Raji (cell line): ENCODE data around the gene SV2A.

Experiments used
- POLR2A ChIP-seq: IDR thresholded peaks from 2 replicates; pipeline ENCODE4 v1.6.1; 2011; ENCODE audit warnings: low read depth, low read length, control low read depth; ENCODE audit not compliant: insufficient read depth

SV2A gene

DNA sequence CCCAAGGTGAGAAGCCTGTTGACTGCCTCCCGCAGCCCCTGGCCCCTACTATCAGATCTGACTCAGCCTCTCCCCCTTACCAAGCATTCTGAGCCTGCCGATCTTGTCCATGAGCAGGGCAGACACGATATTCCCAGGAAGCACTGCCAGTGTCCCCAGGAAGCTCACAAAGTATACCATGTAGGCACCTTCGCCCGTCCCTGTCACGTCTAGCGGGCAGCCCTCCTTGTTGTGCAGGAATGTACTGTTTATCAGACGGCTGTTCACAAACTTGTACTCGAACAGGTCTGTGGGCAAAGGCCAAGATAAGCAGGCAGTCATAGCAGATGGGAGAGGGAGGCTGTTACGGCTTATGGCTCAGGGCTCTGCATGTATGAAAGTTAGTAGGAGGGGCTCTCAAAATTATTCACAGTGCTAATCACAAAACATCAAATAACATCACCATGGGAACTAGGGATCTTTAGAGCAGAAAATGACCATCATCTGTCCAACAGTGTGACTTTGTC, 11.0 kb downstream of the SV2A start:
- TF ChIP-seq POLR2A, result no peak

DNA sequence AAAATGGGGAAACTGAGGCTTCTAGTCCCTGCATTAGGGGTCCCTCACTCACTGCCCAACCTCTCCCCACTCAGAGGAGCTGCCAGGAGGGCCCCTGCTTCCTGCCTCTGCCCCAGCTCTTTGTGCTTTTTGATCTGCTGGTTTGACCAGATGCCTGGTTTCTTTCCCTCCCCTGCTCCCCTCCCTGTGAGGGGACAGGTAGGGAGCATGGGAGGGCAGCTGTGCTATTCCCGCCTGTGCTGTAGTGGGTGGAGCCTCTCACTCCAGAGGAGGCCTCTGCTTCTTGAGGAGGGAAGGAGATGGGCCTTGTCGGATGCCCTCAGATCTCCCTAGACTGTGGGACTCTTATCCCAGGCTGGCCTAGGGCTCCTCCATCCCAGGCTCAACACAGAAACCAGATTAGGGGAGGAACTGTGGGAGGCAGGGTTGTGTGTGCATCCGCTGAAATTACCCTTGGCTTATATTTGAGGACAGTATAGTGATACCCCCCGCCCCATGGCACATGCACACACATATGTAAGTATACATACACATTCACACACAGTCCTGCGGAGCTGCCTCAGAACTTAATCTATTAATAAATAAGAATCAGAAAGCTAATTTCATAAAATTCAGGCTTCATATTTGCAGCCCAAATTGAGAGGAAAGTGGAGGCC, 13.7 kb downstream of the SV2A start:
- TF ChIP-seq POLR2A, result no peak

DNA sequence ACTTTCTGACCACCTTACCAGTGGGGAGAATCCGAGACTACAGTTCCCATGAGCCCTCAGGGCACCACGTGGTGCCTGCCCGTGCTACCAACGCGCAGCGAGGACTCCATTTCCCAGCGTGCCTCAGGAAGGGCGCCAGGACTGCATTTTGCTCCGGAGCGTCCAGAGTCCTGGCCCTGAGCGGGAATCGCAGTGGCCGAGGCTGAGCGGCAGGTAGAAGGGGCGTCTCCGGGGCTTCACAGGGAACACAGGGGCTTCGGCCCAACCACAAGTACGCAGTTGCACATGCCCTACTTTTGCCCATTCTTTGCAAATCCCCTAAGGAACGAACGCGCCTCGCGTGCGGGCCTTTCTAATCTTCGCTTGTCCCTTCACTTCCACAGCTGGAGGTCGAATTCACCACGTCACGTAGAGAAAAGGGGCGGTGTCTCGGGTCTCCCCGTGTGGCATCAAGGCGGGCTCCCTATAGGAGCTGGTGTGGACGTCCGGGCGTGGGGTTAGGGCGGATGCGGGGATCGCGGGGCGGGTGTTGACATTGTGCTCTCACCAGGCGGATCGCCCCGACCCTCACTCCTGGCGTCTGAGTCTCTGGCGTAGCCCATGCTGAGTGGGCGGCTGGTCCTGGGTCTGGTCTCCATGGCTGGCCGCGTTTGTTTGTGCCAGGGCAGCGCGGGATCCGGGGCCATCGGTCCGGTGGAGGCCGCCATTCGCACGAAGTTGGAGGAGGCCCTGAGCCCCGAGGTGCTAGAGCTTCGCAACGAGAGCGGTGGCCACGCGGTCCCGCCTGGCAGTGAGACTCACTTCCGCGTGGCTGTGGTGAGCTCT, 18.0 kb downstream of the SV2A start, which contains the start of gene BOLA1:
Gene BOLA1, plus strand, starts transcription at position 109 of the 825 bp plus-strand sequence. Its CDS starts 492 bp downstream, at position 601.
- TF ChIP-seq POLR2A, result peak; percentile 54

DNA sequence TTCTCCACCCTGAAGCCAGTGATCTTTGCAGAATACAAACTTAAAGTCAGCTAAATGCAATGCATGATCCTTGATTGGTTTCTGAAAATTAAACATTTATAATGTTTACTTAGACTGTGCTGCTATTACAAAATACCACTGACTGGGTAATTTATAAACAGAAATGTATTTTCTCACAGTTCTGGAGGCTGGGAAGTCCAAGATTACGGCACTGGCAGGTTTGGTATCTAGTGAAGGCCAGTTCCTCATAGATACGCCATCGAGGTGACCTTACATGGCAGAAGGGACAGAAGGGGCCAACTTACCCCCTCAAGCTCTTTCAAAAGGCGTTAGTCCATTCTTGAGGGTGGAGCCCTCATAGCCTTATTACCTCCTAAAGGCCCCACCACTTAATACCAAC, 21.1 kb downstream of the SV2A start:
- no peak for TF ChIP-seq POLR2A

DNA sequence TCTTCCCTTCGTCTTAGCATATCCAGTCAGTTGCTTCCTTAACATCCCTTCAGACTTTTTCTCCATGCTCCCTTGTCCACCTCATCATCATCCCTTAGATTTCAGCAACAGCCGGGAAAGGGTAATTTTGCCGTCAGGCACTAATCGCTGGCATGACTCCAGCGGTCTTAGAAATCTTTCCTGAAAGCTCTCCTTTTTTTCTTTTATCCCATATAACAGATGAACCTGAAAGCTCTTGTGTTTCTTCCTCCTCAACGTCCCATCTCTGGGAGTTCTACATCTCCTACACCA, 28.7 kb downstream of the SV2A start:
- no peak for TF ChIP-seq POLR2A

DNA sequence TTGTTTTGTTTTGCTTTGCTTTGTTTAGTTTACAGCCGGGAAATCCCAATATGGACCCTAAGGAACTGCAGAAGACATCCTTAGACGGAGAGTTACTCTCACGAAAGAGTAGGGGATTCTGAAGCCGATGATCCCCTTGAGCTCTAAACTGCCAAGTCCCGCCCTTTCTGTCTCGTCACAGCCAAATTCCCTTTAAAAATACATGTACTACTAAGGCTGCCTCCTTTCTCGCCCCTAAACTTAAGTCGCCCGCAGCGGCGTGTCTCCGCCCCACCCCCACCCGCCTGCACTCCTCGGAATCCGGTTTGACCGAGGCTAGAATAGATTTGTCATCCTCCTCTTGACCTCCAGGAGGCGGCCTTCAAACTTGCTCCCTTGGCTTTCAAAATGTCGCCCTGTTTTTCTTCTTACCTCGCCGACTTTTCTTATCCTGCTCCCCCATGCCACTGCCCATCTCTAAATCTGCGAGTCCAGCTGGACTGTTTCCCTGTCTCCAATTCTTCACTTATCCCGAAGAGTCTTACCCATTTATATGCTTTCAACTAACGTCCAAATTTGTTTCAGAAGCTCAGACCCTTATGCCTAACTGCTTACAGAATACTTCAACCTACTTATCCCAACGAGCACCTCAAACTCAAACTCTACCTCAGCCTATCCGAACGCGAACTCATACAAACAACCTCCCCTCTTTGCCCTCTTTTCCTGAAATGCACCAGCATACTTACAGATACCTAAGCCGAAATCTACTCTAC, 29.2 kb downstream of the SV2A start:
- TF ChIP-seq POLR2A, result peak; percentile 86

DNA sequence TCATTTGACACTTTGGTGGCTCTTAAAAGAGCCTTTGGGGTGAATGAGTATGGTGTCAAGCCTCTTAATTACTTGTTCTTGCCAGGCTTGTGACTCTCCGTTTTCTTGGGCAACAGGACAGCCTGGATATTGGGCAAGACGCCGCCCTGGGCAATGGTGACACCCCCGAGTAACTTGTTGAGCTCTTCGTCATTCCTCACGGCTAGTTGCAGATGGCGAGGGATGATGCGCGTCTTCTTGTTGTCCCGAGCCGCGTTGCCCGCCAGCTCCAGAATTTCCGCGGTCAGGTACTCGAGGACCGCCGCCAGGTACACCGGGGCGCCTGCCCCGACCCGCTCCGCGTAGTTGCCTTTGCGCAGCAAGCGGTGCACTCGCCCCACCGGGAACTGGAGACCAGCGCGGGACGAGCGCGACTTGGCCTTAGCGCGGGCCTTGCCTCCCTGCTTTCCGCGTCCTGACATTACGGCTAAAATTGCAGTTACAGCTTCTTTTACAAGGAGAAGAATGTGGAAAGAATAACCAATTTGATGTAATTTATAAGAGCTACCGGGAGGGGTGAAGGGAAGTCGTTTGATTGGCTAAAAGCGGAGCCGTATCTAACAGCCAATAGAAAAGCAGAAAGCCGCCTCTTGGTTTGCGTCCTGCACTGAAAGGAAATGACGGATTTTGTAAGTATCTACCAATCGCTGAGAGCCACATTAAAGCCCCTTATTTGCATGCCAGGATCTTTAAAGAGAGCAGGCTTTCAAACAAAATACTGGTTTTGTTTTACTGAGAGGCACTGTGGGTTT, 30.0 kb downstream of the SV2A start:
- TF ChIP-seq POLR2A, result peak; percentile 52

DNA sequence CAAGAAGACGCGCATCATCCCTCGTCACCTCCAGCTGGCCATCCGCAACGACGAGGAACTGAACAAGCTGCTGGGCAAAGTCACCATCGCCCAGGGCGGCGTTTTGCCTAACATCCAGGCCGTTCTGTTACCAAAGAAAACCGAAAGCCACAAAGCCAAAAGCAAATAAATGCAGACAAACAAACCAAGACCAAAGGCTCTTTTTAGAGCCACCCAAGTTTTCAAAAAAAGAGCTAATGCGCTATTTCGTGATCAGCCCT, 30.5 kb downstream of the SV2A start:
- peak; percentile 58; the same call in 1 of the 2 replicates for TF ChIP-seq POLR2A

DNA sequence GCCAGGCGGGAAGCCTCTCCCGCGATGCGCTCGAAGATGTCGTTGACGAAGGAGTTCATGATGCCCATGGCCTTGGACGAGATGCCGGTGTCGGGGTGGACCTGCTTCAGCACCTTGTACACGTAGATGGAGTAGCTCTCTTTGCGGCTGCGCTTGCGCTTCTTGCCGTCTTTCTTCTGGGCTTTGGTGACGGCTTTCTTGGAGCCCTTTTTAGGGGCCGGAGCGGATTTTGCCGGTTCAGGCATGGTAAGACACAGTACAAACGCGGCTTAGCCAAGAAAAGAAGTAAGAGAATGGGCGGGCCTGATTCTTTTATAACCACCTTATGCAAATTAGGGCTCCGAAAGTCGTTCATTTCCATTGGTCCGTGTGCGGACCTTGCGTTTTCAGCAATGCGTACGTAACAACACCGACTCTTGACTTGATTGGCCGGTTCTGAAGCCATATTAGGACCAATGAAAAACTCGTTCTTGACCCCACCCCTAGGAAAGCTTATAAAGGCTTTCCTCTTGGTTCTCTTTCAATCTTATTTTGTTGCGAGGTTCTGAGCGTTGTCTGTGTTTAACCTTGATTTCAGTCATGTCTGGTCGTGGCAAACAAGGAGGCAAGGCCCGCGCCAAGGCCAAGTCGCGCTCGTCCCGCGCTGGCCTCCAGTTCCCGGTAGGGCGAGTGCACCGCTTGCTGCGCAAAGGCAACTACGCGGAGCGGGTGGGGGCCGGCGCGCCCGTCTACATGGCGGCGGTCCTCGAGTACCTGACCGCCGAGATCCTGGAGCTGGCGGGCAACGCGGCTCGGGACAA, 31.0 kb downstream of the SV2A start:
- peak; percentile 90 for TF ChIP-seq POLR2A

DNA sequence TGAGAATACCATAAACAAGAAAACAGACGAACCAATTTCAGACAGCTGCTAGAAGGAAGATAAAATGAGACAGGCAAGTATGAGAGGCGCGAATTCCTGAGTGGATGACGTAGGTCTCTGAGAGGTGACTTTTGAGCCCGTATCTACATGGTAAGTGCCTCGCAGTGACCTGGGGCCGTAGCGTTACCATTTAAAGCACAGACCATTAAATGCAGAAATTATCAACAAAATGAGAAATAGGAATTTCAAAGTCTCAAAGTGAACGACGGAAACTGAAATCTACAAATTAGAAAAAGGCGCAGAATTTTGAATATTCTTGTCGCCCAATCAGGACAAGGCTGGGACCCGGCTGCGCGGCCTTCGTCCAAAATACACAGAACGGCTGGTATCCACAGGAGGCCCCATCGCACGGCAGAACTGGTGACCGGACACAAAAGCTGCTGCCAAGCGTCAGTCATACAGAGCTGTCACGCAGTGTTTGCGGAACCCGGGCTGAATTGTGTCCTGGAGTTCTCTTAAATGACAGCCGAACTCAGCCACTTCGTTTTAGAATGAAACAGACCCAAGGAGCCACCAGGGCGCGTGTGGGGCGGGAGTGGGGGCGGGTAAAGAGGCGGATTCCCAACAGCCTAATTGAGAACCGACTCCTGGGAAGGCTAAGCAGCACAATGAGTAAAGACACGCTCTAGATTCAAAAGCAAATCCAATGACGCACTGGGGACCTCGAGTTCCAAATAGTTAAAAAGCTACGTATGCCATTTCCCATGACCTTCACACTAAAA, 32.1 kb downstream of the SV2A start:
- peak; percentile 71 for TF ChIP-seq POLR2A

DNA sequence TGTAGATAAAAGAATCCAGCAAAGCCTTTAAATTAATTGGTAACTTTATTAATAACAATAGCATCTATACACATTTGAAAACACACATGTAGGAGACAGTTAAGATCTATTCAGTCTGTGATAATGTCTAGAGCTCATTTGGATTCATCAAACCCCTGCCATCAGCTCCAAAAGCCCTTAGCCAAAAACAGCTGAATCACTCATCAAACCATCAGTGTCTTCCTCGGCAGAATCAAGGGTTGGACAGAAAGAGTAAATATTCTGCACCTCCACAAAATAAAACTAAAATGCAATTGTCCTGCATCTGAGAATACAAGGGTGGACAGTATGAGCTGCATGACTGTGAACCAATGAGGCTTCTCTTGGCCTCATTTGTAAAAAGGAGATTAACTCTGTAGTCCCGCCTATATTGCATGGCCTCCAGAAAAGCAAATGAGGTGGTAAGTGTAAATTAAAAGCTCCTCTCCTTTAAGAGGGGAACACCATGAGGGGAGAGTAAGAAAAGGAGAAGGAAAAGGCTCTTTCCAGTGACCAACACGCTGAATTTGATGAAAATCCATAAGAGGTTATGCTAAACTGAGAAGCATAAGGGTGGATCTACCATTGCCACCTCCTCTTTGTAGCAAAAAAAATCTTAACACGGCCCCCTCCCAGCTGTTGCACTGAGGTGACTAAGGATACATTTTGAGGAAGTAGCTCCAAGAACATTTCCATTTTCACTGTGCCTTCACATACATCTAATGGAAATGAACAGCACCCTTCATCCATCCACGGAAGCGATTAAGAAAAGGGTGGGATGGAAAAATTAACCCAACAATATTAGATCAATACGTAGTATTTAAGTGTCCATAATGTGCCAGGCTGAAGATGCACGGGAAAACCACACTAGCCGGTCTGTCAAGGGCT, 33.0 kb downstream of the SV2A start:
- peak; percentile 42; the same call in 1 of the 2 replicates for TF ChIP-seq POLR2A

DNA sequence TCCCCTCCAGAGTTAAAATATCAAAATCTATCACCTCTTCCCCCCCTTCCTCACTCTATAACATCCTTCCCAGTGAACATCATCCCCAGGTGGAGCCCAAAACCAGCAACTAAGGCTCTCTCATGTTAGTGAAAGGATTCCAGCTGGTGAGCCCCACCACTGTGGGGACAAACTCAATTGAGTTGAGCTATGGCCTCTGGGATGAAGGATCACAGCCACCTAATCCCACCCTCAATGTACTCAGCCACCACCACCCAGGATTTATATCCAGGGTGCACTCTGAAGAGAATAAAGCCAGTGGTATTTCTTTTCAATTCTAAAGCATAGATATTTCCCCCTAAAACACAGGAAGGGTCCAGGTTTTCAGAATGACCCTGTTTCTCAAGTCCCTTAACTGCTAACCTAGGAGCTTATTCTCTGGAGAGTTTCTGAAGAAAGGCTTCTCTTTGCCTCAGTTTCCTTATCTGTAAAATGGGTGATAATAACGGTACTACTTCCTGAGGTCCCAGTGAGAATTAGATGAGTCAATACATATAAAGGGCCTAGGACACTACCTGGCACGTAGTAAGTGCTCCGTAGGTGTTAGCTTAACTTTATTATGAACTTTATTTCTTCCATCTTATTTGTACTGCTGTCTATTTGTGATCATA, 33.9 kb downstream of the SV2A start:
- TF ChIP-seq POLR2A, result no peak

DNA sequence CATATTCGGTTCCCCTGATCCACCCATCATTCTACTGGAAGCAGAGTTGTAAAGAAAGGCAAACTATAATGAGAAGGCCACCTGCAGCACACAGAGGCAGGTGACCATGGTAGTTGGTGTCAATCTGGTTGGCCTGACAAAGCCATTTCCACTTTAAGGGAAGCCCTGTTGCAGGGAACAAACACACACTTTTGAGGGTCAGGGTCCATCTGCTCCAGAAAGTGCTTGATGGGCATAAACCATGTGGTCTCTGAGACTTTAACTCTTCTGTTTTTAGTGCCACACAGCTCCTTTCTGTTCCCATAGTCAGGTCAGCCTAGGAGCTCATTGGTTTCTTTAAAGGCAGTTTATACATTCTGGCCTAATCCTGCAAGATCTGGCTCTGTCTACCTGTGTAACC, 35.8 kb downstream of the SV2A start:
- TF ChIP-seq POLR2A, result no peak
